WTC11 (cell line): ENCODE results near the gene TPD52L3.

Experiments used
- IRF1 ChIP-seq: sonication (generic); formaldehyde crosslinking; IDR thresholded peaks from 2 replicates; pipeline ENCODE4 v1.8.0; 2023; ENCODE audit warnings: missing genetic modification reagents
- NFE2L1 ChIP-seq: sonication (generic); formaldehyde crosslinking; IDR thresholded peaks from 2 replicates; pipeline ENCODE4 v1.8.1; 2023; ENCODE audit warnings: missing genetic modification reagents

GRCh38 chr9:6302417-6302816 is 25.8 kb upstream of the TPD52L3 start:
- TF ChIP-seq IRF1 (CRISPR knock-in tag) (no peak), NFE2L1 (CRISPR knock-in tag) (no peak)
